Stimulated activated CD8-positive, alpha-beta memory T cell treated with anti-CD3 and anti-CD28 coated beads, Interleukin-7, amount 100 ng/mL, for 1 hour (primary cell): Measurements from ENCODE around the gene SLC5A12.
"Not testable (repeated sequence)": the region's sequence is repeated elsewhere in the genome, so short reads cannot be mapped to it uniquely, and the experiment has no call there.

Experiments used
- DNase-seq, 2 donors: peaks; one replicate each; pipeline ENCODE4 v3.0.0-alpha.2; 2020; ENCODE audit warnings: low read depth in 2 of 2

Gene SLC5A12

GRCh38 chr11:26655287-26655686, 66.6 kb downstream of the SLC5A12 start:
- no peak for DNase-seq

GRCh38 chr11:26651916-26652315, 69.9 kb downstream of the SLC5A12 start:
- no peak for DNase-seq

- DNase-seq, result no peak
Observed at GRCh38 chr11:26649884-26650283, 72.0 kb downstream of the SLC5A12 start.

GRCh38 chr11:26643314-26643713, 78.5 kb downstream of the SLC5A12 start:
- DNase-seq, result not testable (repeated sequence)

- DNase-seq, result no peak
Observed at GRCh38 chr11:26632691-26633159, 89.1 kb downstream of the SLC5A12 start.

GRCh38 chr11:26626346-26626745, 95.5 kb downstream of the SLC5A12 start:
- no peak for DNase-seq

GRCh38 chr11:26623076-26623659, 98.7 kb downstream of the SLC5A12 start:
- DNase-seq, result no peak

GRCh38 chr11:26622181-26622580, 99.7 kb downstream of the SLC5A12 start:
- DNase-seq, result no peak

- no peak for DNase-seq
Observed at GRCh38 chr11:26621132-26621531, 100.7 kb downstream of the SLC5A12 start.

- no peak for DNase-seq
Observed at GRCh38 chr11:26620282-26621045, 101.4 kb downstream of the SLC5A12 start.

GRCh38 chr11:26618441-26618840, 103.4 kb downstream of the SLC5A12 start:
- no peak for DNase-seq
